GM19455 (cell line): Measurements from ENCODE around the gene UQCC5.

ENCODE experiments used
- ATAC-seq: cut with Tn5 transposase; IDR thresholded peaks from one replicate; pipeline ENCODE4 v1.9.1; 2021; ENCODE audit not compliant: unreplicated experiment

The UQCC5 gene

DNA sequence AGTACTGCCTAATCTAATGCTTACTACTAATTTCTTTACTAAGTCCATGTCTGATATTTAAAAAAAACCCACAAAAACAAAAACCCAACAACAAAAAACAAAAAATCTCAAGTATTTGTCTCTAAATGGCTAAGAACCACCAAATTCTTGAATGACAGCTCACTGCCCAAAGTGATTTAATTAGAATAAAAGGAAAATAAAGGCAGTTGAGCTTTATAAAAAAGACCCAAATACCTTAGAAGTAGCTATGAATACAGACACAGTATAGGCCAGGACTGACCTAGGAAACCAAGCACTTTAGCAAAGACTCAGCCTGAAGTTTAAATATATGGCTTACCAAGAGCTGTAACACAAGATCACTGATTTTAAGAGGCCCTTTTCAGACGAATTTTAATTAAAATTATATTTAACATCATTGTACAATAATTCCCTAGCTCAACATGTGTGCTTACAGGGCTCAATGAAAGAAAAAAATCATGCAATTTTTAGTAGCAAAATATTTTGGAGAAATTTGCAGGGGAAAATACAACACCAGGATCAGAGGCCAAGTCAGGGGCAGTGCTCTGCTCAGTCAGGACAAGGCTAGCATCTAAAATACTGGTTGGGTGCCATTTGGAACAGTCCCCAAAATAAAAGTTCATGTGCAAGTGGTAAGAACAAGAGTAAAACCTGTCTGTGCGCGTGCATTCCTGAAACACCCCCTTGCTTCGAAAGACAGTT lies 24.8 kb downstream of the UQCC5 start:
- no peak for ATAC-seq

GRCh38 chr3:52563984-52564383 lies 27.6 kb downstream of the UQCC5 start:
- ATAC-seq = no peak

DNA sequence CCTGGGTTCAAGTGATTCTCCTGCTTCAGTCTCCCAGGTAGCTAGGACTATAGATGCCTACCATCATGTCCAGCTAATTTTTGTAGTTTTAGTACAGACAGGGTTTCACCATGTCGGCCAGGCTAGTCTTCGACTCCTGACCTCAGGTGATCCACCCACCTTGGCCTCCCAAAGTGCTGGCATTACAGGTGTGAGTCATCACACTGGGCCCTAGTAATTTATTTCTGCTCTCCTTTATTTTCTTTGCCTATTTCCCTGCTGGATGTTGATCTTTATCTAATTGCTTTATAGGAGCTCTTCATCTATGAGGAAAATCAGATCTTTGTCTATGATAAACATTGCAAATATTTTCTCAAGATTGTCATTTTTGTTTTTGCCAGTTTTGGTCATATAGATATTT lies 31.7 kb downstream of the UQCC5 start:
- ATAC-seq = no peak

- no peak for ATAC-seq
Observed at GRCh38 chr3:52570076-52570475, 33.7 kb downstream of the UQCC5 start.

GRCh38 chr3:52572221-52572620 lies 35.8 kb downstream of the UQCC5 start:
- ATAC-seq = no peak

- ATAC-seq = no peak
Observed at GRCh38 chr3:52574056-52574965, 37.9 kb downstream of the UQCC5 start.
